K562 (cell line): Measurements from ENCODE around the gene NT5C3B. TPM values are rescaled to one million over a fixed set of nuclear protein-coding genes. Genes with fewer than 3 reads are reported as not detected.

ENCODE experiments used
- ATAC-seq: fragments of 200-7000 bp; cut with Tn5 transposase; 3 replicates; pipeline ENCODE4 v1.9.1; 2020; ENCODE audit warnings: moderate library complexity
- BruUV-seq: library from RNA; stranded (reverse); fragments of 400-500 nt; replicated peaks from 2 replicates; lab custom pipeline; 2021; lab: Mats Ljungman, UMichigan
- CTCF ChIA-PET: fragments of 300-600 bp; formaldehyde crosslinking; extraction: SDS; loops from one replicate; lab custom pipeline; 2021; ENCODE audit warnings: low intra/inter-chr PET ratio; lab: Yijun Ruan, JAX
- POLR2A ChIA-PET: fragments of 300-600, 350-650 bp; sonication (Branson Sonifier 250); formaldehyde crosslinking; extraction: SDS; loops from one replicate; lab custom pipeline; 2021; ENCODE audit warnings: antibody characterized with exemption, inconsistent platforms; lab: Yijun Ruan, JAX
- DNase-seq, 4 experiments: peaks; one replicate each; pipeline versions ENCODE4 v3.0.0 to v3.0.0-alpha.2; 2011 to 2018; ENCODE audit warnings: low spot score in 3 of 4, mixed read lengths in 3 of 4; ENCODE audit errors: extremely low read depth in 1 of 4
- FAIRE-seq: peaks from 2 replicates; lab custom pipeline; 2011; peaks lifted over from hg19 to GRCh38; lab: Jason Lieb, UNC
- H2AFZ ChIP-seq: 2 replicates; pipeline ENCODE4 v1.6.0; 2011; ENCODE audit warnings: low read depth, low read length, control low read depth, inconsistent platforms
- H3K27ac ChIP-seq: fragments of 200-600 bp; 3 replicates; pipeline ENCODE4 v1.8.0; 2011; ENCODE audit warnings: low read depth, mild to moderate bottlenecking, control low read depth, inconsistent platforms, low read length, moderate library complexity, mixed read lengths; ENCODE audit errors: extremely low read depth
- H3K27me3 ChIP-seq, 2 experiments: fragments of 300-600 bp in 1 of 2; 2 replicates in 1 of 2; 3 replicates in 1 of 2; pipeline versions ENCODE4 v1.6.0 to v1.8.0; 2011; ENCODE audit warnings: inconsistent platforms in 2 of 2, low read length in 2 of 2, mild to moderate bottlenecking in 1 of 2, mixed read lengths in 1 of 2, moderate library complexity in 1 of 2; ENCODE audit not compliant: control insufficient read depth in 2 of 2, insufficient read depth in 2 of 2
- H3K36me3 ChIP-seq: fragments of 300-600 bp; 3 replicates; pipeline ENCODE4 v1.8.0; 2011; ENCODE audit warnings: mild to moderate bottlenecking, low read length, inconsistent platforms; ENCODE audit not compliant: control insufficient read depth, insufficient read depth
- H3K4me1 ChIP-seq, 2 experiments: fragments of 200-600 bp in 1 of 2; replicated peaks in 1 of 2; 2 replicates in 1 of 2; 3 replicates in 1 of 2; pipeline versions ENCODE4 v1.5.1 to v1.8.0; 2011; ENCODE audit warnings: inconsistent platforms in 2 of 2, low read length in 2 of 2, mild to moderate bottlenecking in 1 of 2, mixed read lengths in 1 of 2, moderate library complexity in 1 of 2; ENCODE audit not compliant: control insufficient read depth in 2 of 2, insufficient read depth in 2 of 2
- H3K4me2 ChIP-seq: 2 replicates; pipeline ENCODE4 v1.6.1; 2011; ENCODE audit warnings: low read length, control low read depth, inconsistent platforms, mixed read lengths; ENCODE audit not compliant: insufficient read depth
- H3K4me3 ChIP-seq: fragments of 200-600 bp; sonication (generic), shearing (Covaris generic); 2 replicates; pipeline ENCODE4 v1.5.1; 2016; ENCODE audit warnings: control low read depth, inconsistent platforms
- H3K79me2 ChIP-seq: fragments of 200-600 bp; 3 replicates; pipeline ENCODE4 v1.8.0; 2011; ENCODE audit warnings: low read length, inconsistent platforms; ENCODE audit not compliant: control insufficient read depth, insufficient read depth
- H3K9ac ChIP-seq, 2 experiments: 2 replicates each; pipeline versions ENCODE4 v1.6.0 to v1.6.1; 2011; ENCODE audit warnings: low read depth in 2 of 2, low read length in 2 of 2, control low read depth in 1 of 2, inconsistent platforms in 1 of 2, mild to moderate bottlenecking in 1 of 2, mixed read lengths in 1 of 2; ENCODE audit not compliant: insufficient read depth in 1 of 2
- H3K9me1 ChIP-seq: one replicate; pipeline ENCODE4 v1.6.0; 2011; ENCODE audit warnings: inconsistent platforms, mild to moderate bottlenecking, low read length, moderate library complexity; ENCODE audit not compliant: control insufficient read depth, insufficient read depth
- H3K9me3 ChIP-seq: replicated peaks from 2 replicates; pipeline ENCODE4 v1.5.1; 2011; ENCODE audit warnings: low read depth, low read length, inconsistent platforms; ENCODE audit not compliant: control insufficient read depth, insufficient read depth
- H4K20me1 ChIP-seq: replicated peaks from 2 replicates; pipeline ENCODE4 v1.6.1; 2011; ENCODE audit warnings: low read length, inconsistent platforms, mixed read lengths; ENCODE audit not compliant: control insufficient read depth, insufficient read depth
- PCBP1 ChIP-seq: fragments of 200-400 bp; formaldehyde crosslinking; IDR thresholded peaks from 2 replicates; pipeline ENCODE4 v1.6.1; 2018; ENCODE audit warnings: mild to moderate bottlenecking, low read depth, low read length; ENCODE audit not compliant: poor library complexity, severe bottlenecking
- PHF8 ChIP-seq: fragments of 200-600 bp; sonication (generic); IDR thresholded peaks from 2 replicates; pipeline ENCODE4 v1.6.1; 2012; ENCODE audit warnings: mixed run types, mild to moderate bottlenecking, inconsistent platforms, low read length, moderate library complexity, borderline replicate concordance
- ZBTB7A ChIP-seq: IDR thresholded peaks from 2 replicates; pipeline ENCODE4 v1.6.1; 2011; ENCODE audit warnings: low read depth, mild to moderate bottlenecking, low read length, moderate library complexity, borderline replicate concordance; ENCODE audit not compliant: control insufficient read depth
- WGBS: fragments of 100-300 bp; shearing (Covaris generic); methylation state at CpG from one replicate; pipeline ENCODE4 v1.1.6; 2016; ENCODE audit warnings: low coverage, mixed read lengths; ENCODE audit not compliant: insufficient coverage; ENCODE audit errors: missing lambda C conversion rate; 5-methylcytosine and 5-hydroxymethylcytosine counted together
- in situ Hi-C: fragments of 300-500 bp; cut with MboI; formaldehyde crosslinking; loops from 4 replicates; pipeline ENCODE4 v1.15.0; 2018; ENCODE audit warnings: inconsistent platforms, mixed read lengths
- intact Hi-C: fragments of 100-400 bp; cut with micrococcal nuclease; formaldehyde crosslinking; loops from 2 replicates; pipeline ENCODE4 v1.14.2; 2022
- polyA plus RNA-seq, 8 experiments: library from polyadenylated mRNA; depleted of rRNA in 4 of 8; stranded (reverse) in 5 of 8; unstranded in 3 of 8; fragments of >200 nt; fragmentation: Nextera tagmentation in 2 of 8; fragmentation: Illumina TruSeq in 1 of 8; extraction: Ambion mirVana in 2 of 8; extraction: Trizol in 1 of 8; gene quantifications; 2 replicates each; pipeline versions ENCODE4 v1.2.1 to v1.2.3, GENCODE V29; 2011 to 2014; ENCODE audit warnings: inconsistent platforms in 1 of 8, missing spikeins in 1 of 8
- total RNA-seq, 7 experiments: library from RNA; depleted of rRNA in 6 of 7; stranded (reverse); fragments of >200 nt in 6 of 7; fragmentation: Illumina TruSeq in 2 of 7; extraction: Trizol in 2 of 7; gene quantifications; 2 replicates each; pipeline versions ENCODE4 v1.2.1 to v1.2.3, GENCODE V29; 2011 to 2021; ENCODE audit warnings: low replicate concordance in 1 of 7
- TF ChIP-seq, protein P1 (sequence below), 2 experiments: fragments of 450-650 bp in 1 of 2; sonication (generic) in 1 of 2; formaldehyde crosslinking in 1 of 2; IDR thresholded peaks; 2 replicates each; pipeline versions ENCODE4 v1.7.1 to v1.9.0; 2016 to 2022; ENCODE audit warnings: inconsistent platforms in 1 of 2, mild to moderate bottlenecking in 1 of 2, missing genetic modification reagents in 1 of 2
- TF ChIP-seq, protein P2 (sequence below), 2 experiments: IDR thresholded peaks; 2 replicates each; pipeline ENCODE4 v1.6.1; 2011; ENCODE audit warnings: borderline replicate concordance in 1 of 2, control low read depth in 1 of 2, low read depth in 1 of 2, low read length in 1 of 2, mild to moderate bottlenecking in 1 of 2, mixed read lengths in 1 of 2, moderate library complexity in 1 of 2; ENCODE audit not compliant: insufficient read depth in 1 of 2, insufficient read length in 1 of 2, poor library complexity in 1 of 2, severe bottlenecking in 1 of 2; ENCODE audit errors: extremely low read depth in 1 of 2
- TF ChIP-seq, protein P3 (sequence below): fragments of 200-400 bp; formaldehyde crosslinking; IDR thresholded peaks from 2 replicates; pipeline ENCODE4 v1.6.1; 2017; ENCODE audit warnings: mild to moderate bottlenecking, low read depth, low read length, moderate library complexity

NT5C3B gene
- total and polyA plus RNA-seq, 9 of the 15 experiments (the other 6 are each of a cell fraction or from before 2014, with no cell fraction given), result 2.0 to 166 (median 85.0) TPM

DNA sequence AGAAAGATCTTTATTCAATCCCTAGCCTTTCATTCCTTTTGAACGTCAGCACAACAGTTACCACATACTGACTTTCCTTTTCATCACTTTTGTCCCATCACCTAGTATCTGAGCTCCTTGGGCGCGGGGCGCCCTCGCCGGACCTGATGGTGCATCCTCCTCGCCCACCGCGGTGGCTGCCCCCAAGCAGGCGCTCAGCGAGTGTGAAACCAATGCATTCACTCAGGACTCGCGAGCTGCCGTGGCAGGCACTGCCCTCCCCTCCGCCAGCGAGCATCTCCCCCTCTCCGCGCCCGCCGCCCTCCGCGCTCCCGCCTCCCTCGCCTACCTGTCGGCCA, 28.4 kb upstream of the NT5C3B start:
- H3K4me1 ChIP-seq, result peaks cover 15 to 25% of the 10 kb centered on the region in 2 experiments
- peak overlapping the region; percentile 81; the same call in 1 of the 3 replicates for H3K27ac ChIP-seq
- no peaks in the 10 kb centered on the region for H3K9me3 ChIP-seq
- peak overlapping the region; percentile 93 for H2AFZ ChIP-seq
- ATAC-seq, result peak; percentile 59
- peaks cover 26% of the 10 kb centered on the region for H3K36me3 ChIP-seq
- peak overlapping the region; percentile 79 for H3K4me2 ChIP-seq
- DNase-seq, result peak in 1 of 4 experiments; percentile 59
- under 1% methylated on average over 14 of the region's 25 CpGs for WGBS
- POLR2A ChIA-PET, result interaction anchor here (0.6 to 2.3 kb wide), 14 partner anchors 9 to 153 kb away, joined by 3 to 10 read pairs (median 4); partner anchors contain the start of genes GAST and JUP
- no peaks in the 10 kb centered on the region for H3K27me3 ChIP-seq
- H3K79me2 ChIP-seq, result peaks cover 50% of the 10 kb centered on the region
- in situ Hi-C loops, result no loop called here
- peak overlapping the region; percentile 91 to 99 for H3K9ac ChIP-seq
- TF ChIP-seq, protein P1, sequence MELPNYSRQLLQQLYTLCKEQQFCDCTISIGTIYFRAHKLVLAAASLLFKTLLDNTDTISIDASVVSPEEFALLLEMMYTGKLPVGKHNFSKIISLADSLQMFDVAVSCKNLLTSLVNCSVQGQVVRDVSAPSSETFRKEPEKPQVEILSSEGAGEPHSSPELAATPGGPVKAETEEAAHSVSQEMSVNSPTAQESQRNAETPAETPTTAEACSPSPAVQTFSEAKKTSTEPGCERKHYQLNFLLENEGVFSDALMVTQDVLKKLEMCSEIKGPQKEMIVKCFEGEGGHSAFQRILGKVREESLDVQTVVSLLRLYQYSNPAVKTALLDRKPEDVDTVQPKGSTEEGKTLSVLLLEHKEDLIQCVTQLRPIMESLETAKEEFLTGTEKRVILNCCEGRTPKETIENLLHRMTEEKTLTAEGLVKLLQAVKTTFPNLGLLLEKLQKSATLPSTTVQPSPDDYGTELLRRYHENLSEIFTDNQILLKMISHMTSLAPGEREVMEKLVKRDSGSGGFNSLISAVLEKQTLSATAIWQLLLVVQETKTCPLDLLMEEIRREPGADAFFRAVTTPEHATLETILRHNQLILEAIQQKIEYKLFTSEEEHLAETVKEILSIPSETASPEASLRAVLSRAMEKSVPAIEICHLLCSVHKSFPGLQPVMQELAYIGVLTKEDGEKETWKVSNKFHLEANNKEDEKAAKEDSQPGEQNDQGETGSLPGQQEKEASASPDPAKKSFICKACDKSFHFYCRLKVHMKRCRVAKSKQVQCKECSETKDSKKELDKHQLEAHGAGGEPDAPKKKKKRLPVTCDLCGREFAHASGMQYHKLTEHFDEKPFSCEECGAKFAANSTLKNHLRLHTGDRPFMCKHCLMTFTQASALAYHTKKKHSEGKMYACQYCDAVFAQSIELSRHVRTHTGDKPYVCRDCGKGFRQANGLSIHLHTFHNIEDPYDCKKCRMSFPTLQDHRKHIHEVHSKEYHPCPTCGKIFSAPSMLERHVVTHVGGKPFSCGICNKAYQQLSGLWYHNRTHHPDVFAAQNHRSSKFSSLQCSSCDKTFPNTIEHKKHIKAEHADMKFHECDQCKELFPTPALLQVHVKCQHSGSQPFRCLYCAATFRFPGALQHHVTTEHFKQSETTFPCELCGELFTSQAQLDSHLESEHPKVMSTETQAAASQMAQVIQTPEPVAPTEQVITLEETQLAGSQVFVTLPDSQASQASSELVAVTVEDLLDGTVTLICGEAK (IDR thresholded peaks at IDR 0.05), result 0 out of 2 replicates have a peak, but pooled peaks have one; percentile 41
- TF ChIP-seq, protein P1 (CRISPR knock-in tag; IDR thresholded peaks at IDR 0.05), result no peak
- TF ChIP-seq, protein P2, sequence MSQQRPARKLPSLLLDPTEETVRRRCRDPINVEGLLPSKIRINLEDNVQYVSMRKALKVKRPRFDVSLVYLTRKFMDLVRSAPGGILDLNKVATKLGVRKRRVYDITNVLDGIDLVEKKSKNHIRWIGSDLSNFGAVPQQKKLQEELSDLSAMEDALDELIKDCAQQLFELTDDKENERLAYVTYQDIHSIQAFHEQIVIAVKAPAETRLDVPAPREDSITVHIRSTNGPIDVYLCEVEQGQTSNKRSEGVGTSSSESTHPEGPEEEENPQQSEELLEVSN (IDR thresholded peaks at IDR 0.05; ENCODE audit: borderline replicate concordance in 1 of 2, extremely low read depth in 1 of 2, insufficient read depth in 1 of 2, insufficient read length in 1 of 2, low read depth in 1 of 2, low read length in 1 of 2, poor library complexity in 1 of 2, severe bottlenecking in 1 of 2), result peak in 1 of 2 experiments; percentile 76
- TF ChIP-seq ZBTB7A (0 out of 2 replicates have a peak, but pooled peaks have one; percentile 1), PHF8 (no peak), PCBP1 (peak; percentile 56)
- TF ChIP-seq, protein P3, sequence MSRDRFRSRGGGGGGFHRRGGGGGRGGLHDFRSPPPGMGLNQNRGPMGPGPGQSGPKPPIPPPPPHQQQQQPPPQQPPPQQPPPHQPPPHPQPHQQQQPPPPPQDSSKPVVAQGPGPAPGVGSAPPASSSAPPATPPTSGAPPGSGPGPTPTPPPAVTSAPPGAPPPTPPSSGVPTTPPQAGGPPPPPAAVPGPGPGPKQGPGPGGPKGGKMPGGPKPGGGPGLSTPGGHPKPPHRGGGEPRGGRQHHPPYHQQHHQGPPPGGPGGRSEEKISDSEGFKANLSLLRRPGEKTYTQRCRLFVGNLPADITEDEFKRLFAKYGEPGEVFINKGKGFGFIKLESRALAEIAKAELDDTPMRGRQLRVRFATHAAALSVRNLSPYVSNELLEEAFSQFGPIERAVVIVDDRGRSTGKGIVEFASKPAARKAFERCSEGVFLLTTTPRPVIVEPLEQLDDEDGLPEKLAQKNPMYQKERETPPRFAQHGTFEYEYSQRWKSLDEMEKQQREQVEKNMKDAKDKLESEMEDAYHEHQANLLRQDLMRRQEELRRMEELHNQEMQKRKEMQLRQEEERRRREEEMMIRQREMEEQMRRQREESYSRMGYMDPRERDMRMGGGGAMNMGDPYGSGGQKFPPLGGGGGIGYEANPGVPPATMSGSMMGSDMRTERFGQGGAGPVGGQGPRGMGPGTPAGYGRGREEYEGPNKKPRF, result no peak
- peak overlapping the region; percentile 96 for H3K4me3 ChIP-seq
- intact Hi-C loops, result loop anchor here (2.0 kb wide), 1 partner anchor 78 kb away; the partner anchor contains the start of gene JUP
- no TSS peak for BruUV-seq
- peaks cover 25% of the 10 kb centered on the region; the same call in 1 of the 2 replicates for H4K20me1 ChIP-seq
- H3K9me1 ChIP-seq, result no peaks in the 10 kb centered on the region
- peak; percentile 32 for FAIRE-seq
- CTCF ChIA-PET, result no interaction called here
